Measurements from ENCODE around the gene PRPF8.

Gene PRPF8

GRCh38 chr17:1624650-1625049, 60.0 kb downstream of the PRPF8 start:
- no peak for DNase-seq

- DNase-seq: no peak
Measured at GRCh38 chr17:1623057-1623630, 61.5 kb downstream of the PRPF8 start.

- DNase-seq: no peak
Measured at GRCh38 chr17:1621273-1621954, 63.3 kb downstream of the PRPF8 start.

GRCh38 chr17:1620486-1620885, 64.2 kb downstream of the PRPF8 start:
- DNase-seq: no peak

GRCh38 chr17:1617620-1618174, 67.0 kb downstream of the PRPF8 start:
- DNase-seq: no peak

- DNase-seq: no peak
Measured at GRCh38 chr17:1616101-1616500, 68.6 kb downstream of the PRPF8 start.

GRCh38 chr17:1612400-1612799, 72.3 kb downstream of the PRPF8 start:
- no peak for DNase-seq

- DNase-seq: no peak
Measured at GRCh38 chr17:1611715-1612114, 73.0 kb downstream of the PRPF8 start.

GRCh38 chr17:1608676-1609075, 76.0 kb downstream of the PRPF8 start:
- DNase-seq: no peak

- no peak for DNase-seq
Measured at GRCh38 chr17:1607971-1608320, 76.7 kb downstream of the PRPF8 start.

- DNase-seq: no peak
Measured at GRCh38 chr17:1606352-1606985, 78.2 kb downstream of the PRPF8 start.

- DNase-seq: no peak
Measured at GRCh38 chr17:1605681-1606351, 78.9 kb downstream of the PRPF8 start.

GRCh38 chr17:1604831-1605528, 79.7 kb downstream of the PRPF8 start:
- DNase-seq: no peak

- no peak for DNase-seq
Measured at GRCh38 chr17:1601571-1601970, 83.1 kb downstream of the PRPF8 start.
